DND-41 (cell line): ENCODE measurements around the gene FSD1L.

ENCODE experiments used
- CTCF ChIP-seq: IDR thresholded peaks from 2 replicates; pipeline ENCODE4 v1.5.1; 2012; ENCODE audit warnings: borderline replicate concordance, low read length, moderate library complexity, mild to moderate bottlenecking; ENCODE audit not compliant: poor library complexity, severe bottlenecking; ENCODE audit errors: extremely low read depth
- EZH2 ChIP-seq: IDR thresholded peaks from 3 replicates; pipeline ENCODE4 v1.6.1; 2012; ENCODE audit warnings: borderline replicate concordance, low read depth, mild to moderate bottlenecking, moderate library complexity, low read length, inconsistent platforms; ENCODE audit not compliant: severe bottlenecking

DNA sequence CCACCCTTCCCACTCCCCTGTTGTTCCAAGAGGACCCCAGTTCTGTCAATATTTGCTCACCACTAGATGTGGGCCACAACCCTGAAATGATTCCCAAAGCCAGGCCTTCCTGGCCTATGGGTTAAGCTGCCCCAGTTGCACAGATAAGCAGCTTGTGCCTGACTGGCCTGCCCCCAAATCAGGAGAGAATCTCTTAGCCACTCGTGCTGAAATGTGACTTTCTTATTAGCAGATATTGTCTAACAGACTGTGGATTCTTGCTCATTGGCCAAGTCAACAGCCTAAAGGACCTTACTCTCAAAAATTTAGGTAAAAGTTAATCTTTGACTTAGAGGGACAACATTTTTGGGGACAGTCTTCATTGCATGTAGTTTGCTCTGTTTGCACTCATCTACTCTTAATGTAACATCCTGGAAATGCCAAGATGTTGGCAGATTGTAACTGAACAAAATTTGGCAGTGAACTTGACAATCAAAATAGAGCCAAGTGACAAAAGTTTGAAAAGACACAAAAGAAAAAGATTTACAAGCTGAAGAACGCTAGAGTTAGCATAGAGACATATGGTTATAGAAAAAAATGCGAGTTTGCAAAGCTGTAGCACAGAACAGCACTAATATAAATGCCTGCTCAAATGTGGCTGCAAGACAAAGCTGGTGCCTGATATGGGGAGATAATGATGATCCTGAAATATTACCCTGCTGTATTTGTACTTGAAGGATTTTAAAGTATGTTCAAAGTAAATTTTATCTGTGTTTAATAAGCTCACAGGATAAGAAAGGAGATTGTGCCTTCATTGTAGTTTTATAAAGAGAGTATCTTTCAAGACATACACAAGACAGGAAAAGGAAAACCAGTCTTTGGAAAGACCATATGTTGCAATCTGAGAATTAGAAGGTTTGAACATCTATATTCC is 29.0 kb upstream of the FSD1L start:
- TF ChIP-seq CTCF (no peak), EZH2 (no peak)
